ENCODE results near the gene AFF4. TPM values are rescaled to one million over a fixed set of nuclear protein-coding genes. Genes with fewer than 3 reads are reported as not detected.

The AFF4 gene
- total and polyA plus RNA-seq, 4 donors = 8.9 to 103 (median 41.9) TPM

DNA sequence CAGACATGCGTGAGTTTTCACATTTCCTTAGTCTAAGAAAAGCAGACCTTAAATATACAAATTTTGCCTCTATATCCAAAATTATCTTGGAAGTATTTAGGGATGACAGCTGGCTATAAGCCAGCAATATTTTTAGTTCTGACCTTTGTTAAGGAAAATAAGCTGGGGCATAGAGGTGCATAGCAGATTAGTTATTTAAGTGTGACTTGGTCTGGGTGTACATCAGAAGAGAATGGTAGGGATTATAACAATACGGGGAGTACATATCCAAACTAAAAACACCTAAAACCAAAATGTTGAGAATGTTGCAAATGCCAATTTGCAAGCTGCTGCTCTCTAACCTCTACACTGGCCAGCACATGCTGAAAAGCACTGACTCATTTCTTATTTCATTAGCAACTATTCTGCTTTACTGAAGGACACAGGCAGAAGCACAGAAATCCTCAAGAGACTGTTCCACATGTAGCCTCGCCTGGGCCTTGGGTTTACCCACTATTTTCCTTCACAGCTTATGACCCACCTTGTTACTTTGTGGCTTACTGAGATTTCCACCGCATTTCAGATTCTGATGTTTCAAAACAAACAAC is 67.6 kb downstream of the AFF4 start:
- H3K9me3 ChIP-seq (ENCODE audit: control insufficient read depth in 4 of 4, insufficient read depth in 3 of 4, low read length in 3 of 4) = no peaks in the 10 kb centered on the region
- no peak overlapping the region for H3K4me3 ChIP-seq
- H3K4me1 ChIP-seq (ENCODE audit: control insufficient read depth in 5 of 5, insufficient read depth in 5 of 5, low read length in 5 of 5) = peaks cover 0 to 4% (median 0%) of the 10 kb centered on the region in 5 donors
- TF ChIP-seq CTCF (IDR thresholded peaks at IDR 0.05; ENCODE audit: control extremely low read depth, extremely low read depth) = no peak
- no peaks in the 10 kb centered on the region for H3K27me3 ChIP-seq (ENCODE audit: control insufficient read depth in 3 of 3, insufficient read depth in 3 of 3, low read length in 2 of 3)
- no peak overlapping the region for H3K9ac ChIP-seq (ENCODE audit: insufficient read depth in 1 of 2, low read length in 2 of 2)
- no peak overlapping the region for H3K27ac ChIP-seq (ENCODE audit: low read depth in 1 of 2, low read length in 1 of 2)
- WGBS, 2 donors = 92 to 96% methylated on average over 4 of the region's 4 CpGs
- H3K36me3 ChIP-seq (ENCODE audit: control insufficient read depth in 4 of 4, insufficient read depth in 4 of 4, low read length in 4 of 4) = peaks cover 31 to 55% (median 37%) of the 10 kb centered on the region in 4 donors
- ATAC-seq (ENCODE audit: insufficient read depth, low FRiP score) = no peak
- no peak for DNase-seq

GRCh38 chr5:132890817-132891216 is 72.6 kb downstream of the AFF4 start:
- no peak for DNase-seq
- peaks cover 0 to under 1% (median 0%) of the 10 kb centered on the region in 5 donors for H3K4me1 ChIP-seq (ENCODE audit: control insufficient read depth in 5 of 5, insufficient read depth in 5 of 5, low read length in 5 of 5)
- no peaks in the 10 kb centered on the region for H3K9me3 ChIP-seq (ENCODE audit: control insufficient read depth in 4 of 4, insufficient read depth in 3 of 4, low read length in 3 of 4)
- no peak overlapping the region for H3K9ac ChIP-seq (ENCODE audit: insufficient read depth in 1 of 2, low read length in 2 of 2)
- H3K27me3 ChIP-seq (ENCODE audit: control insufficient read depth in 3 of 3, insufficient read depth in 3 of 3, low read length in 2 of 3) = no peaks in the 10 kb centered on the region
- 96% methylated on average over 4 of the region's 4 CpGs for WGBS, 2 donors
- peaks cover 23 to 75% (median 44%) of the 10 kb centered on the region in 4 donors for H3K36me3 ChIP-seq (ENCODE audit: control insufficient read depth in 4 of 4, insufficient read depth in 4 of 4, low read length in 4 of 4)
- H3K27ac ChIP-seq (ENCODE audit: low read depth in 1 of 2, low read length in 1 of 2) = no peak overlapping the region
- ATAC-seq (ENCODE audit: insufficient read depth, low FRiP score) = no peak
- TF ChIP-seq CTCF (IDR thresholded peaks at IDR 0.05; ENCODE audit: control extremely low read depth, extremely low read depth) = no peak
- H3K4me3 ChIP-seq = no peak overlapping the region

DNA sequence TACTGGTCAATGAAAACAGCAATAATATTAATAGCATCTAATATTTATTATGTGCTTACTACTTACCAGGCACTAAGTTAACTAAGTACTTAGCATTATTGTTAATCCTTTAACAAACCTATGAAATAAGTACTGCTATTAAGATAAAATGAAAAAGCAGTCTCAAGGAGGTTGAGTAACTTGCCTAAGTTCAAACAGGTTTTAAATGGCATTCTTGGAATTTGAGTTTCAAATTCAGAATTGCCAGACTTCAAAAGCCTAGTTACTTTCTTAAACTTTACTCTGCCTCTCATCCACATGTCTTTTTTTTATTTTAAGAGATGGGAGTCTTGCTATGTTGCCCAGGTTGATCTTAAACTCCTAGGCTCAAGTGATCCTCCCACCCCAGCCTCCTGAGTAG is 73.9 kb downstream of the AFF4 start:
- Histone ChIP-seq H3K9ac (ENCODE audit: insufficient read depth in 1 of 2, low read length in 2 of 2) (no peak overlapping the region), H3K4me3 (no peak overlapping the region), H3K27ac (ENCODE audit: low read depth in 1 of 2, low read length in 1 of 2) (no peak overlapping the region), H3K9me3 (ENCODE audit: control insufficient read depth in 4 of 4, insufficient read depth in 3 of 4, low read length in 3 of 4) (no peaks in the 10 kb centered on the region), H3K4me1 (ENCODE audit: control insufficient read depth in 5 of 5, insufficient read depth in 5 of 5, low read length in 5 of 5) (no peaks in the 10 kb centered on the region), H3K27me3 (ENCODE audit: control insufficient read depth in 3 of 3, insufficient read depth in 3 of 3, low read length in 2 of 3) (no peaks in the 10 kb centered on the region), H3K36me3 (ENCODE audit: control insufficient read depth in 4 of 4, insufficient read depth in 4 of 4, low read length in 4 of 4) (peaks cover 24 to 69% (median 45%) of the 10 kb centered on the region in 4 donors)
- DNase-seq (no peak), ATAC-seq (ENCODE audit: insufficient read depth, low FRiP score) (no peak)
- TF ChIP-seq CTCF (IDR thresholded peaks at IDR 0.05; ENCODE audit: control extremely low read depth, extremely low read depth) = no peak

DNA sequence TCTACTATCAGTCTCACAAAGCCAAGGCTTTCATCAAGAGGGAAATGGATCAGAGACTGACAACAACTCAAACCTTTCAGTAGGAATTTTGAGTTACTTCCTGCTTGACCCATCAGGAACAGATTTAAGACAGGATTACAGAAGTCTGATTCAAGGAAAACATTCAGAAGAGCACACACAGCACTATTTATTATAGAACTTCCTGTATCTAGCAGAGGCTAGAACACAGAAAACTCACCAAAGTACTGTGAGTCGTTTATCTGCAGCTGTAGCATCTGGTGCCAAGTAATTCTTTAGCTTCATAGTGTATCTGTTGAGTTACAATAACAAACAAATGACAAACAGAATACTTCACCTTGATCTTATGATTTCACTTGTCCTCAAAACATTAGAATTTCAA is 76.2 kb downstream of the AFF4 start:
- Histone ChIP-seq H3K9me3 (ENCODE audit: control insufficient read depth in 4 of 4, insufficient read depth in 3 of 4, low read length in 3 of 4) (no peaks in the 10 kb centered on the region), H3K9ac (ENCODE audit: insufficient read depth in 1 of 2, low read length in 2 of 2) (no peak overlapping the region), H3K27me3 (ENCODE audit: control insufficient read depth in 3 of 3, insufficient read depth in 3 of 3, low read length in 2 of 3) (no peaks in the 10 kb centered on the region), H3K27ac (ENCODE audit: low read depth in 1 of 2, low read length in 1 of 2) (no peak overlapping the region), H3K4me3 (no peak overlapping the region), H3K4me1 (ENCODE audit: control insufficient read depth in 5 of 5, insufficient read depth in 5 of 5, low read length in 5 of 5) (no peaks in the 10 kb centered on the region), H3K36me3 (ENCODE audit: control insufficient read depth in 4 of 4, insufficient read depth in 4 of 4, low read length in 4 of 4) (peaks cover 22 to 64% (median 39%) of the 10 kb centered on the region in 4 donors)
- no peak for DNase-seq
- no peak for ATAC-seq (ENCODE audit: insufficient read depth, low FRiP score)
- WGBS, 2 donors = 52 to 70% methylated on average over 1 of the region's 1 CpG
- TF ChIP-seq CTCF (IDR thresholded peaks at IDR 0.05; ENCODE audit: control extremely low read depth, extremely low read depth) = no peak

Data from lung (tissue), 12 donors.